Right lobe of liver (tissue), 4 donors: ENCODE results near the gene DTNA.

Experiments used
- POLR2A ChIP-seq: fragments of 450-650 bp; IDR thresholded peaks from one replicate; pipeline ENCODE4 v1.6.1; 2017; ENCODE audit warnings: antibody characterized with exemption, mild to moderate bottlenecking
- TF ChIP-seq, protein P1 (sequence below), 4 donors: fragments of 200-600 bp in 3 of 4; fragments of 450-650 bp in 1 of 4; IDR thresholded peaks; one replicate each; pipeline versions ENCODE4 v1.5.1 to v1.8.0; 2016 to 2022; ENCODE audit warnings: antibody characterized with exemption in 4 of 4, mild to moderate bottlenecking in 2 of 4
- donor health status: DM: no; HTN: no; CAD: no.
- donor health status: DM: no; HTN: no; CAD: no.
- donor health status: DM: no; HTN: yes; CAD: no.

DNA sequence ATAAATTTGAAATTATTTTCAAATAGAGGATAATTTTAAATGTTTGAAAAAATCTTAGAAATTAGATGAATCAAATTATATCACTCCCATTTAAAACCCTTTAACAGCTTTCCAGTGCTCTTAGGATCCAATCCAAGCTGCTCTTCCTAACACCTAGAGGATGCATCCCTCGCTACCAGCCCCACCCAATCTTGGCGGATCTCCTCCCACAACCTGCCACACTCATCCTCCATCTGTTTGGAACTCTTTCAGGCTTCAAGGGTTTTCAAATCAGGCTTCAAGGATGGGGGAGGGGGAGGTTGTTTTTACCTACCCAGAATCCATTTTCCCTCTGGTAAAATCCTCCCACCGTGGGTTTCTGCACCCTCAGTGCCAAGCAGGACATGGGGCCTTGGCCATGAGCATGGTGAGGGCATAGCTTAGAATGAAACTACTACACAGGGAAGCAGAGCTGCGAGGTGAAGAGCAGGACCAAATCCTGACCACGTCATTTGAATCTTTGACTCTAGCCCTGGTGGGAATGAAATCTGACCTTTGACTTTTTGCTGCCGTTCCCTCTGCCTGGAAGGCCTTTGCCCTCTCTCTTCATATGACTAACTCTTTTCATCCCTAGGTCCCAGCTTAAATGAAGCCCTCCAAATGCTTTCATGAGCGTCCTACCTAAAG lies 218.1 kb downstream of the DTNA start:
- TF ChIP-seq, protein P1, sequence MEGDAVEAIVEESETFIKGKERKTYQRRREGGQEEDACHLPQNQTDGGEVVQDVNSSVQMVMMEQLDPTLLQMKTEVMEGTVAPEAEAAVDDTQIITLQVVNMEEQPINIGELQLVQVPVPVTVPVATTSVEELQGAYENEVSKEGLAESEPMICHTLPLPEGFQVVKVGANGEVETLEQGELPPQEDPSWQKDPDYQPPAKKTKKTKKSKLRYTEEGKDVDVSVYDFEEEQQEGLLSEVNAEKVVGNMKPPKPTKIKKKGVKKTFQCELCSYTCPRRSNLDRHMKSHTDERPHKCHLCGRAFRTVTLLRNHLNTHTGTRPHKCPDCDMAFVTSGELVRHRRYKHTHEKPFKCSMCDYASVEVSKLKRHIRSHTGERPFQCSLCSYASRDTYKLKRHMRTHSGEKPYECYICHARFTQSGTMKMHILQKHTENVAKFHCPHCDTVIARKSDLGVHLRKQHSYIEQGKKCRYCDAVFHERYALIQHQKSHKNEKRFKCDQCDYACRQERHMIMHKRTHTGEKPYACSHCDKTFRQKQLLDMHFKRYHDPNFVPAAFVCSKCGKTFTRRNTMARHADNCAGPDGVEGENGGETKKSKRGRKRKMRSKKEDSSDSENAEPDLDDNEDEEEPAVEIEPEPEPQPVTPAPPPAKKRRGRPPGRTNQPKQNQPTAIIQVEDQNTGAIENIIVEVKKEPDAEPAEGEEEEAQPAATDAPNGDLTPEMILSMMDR (IDR thresholded peaks at IDR 0.05), result no peak
- TF ChIP-seq POLR2A, result peak; percentile 88
